MM.1S (cell line): ENCODE data around the gene MEGF9.

ENCODE experiments used
- EZH2 ChIP-seq: fragments of 300-600 bp; sonication (generic); optimal IDR thresholded peaks from 2 replicates; pipeline ENCODE3; 2017; ENCODE audit warnings: low read depth, mild to moderate bottlenecking, antibody characterized with exemption, low read length, mixed read lengths
- TF ChIP-seq, protein P1 (sequence below): fragments of 300-600 bp; sonication (generic); IDR thresholded peaks from 2 replicates; pipeline ENCODE4 v1.5.1; 2016; ENCODE audit warnings: antibody characterized with exemption, low read length, mixed read lengths

GRCh38 chr9:120723565-120723964 lies 9.3 kb upstream of the MEGF9 start:
- TF ChIP-seq, protein P1, sequence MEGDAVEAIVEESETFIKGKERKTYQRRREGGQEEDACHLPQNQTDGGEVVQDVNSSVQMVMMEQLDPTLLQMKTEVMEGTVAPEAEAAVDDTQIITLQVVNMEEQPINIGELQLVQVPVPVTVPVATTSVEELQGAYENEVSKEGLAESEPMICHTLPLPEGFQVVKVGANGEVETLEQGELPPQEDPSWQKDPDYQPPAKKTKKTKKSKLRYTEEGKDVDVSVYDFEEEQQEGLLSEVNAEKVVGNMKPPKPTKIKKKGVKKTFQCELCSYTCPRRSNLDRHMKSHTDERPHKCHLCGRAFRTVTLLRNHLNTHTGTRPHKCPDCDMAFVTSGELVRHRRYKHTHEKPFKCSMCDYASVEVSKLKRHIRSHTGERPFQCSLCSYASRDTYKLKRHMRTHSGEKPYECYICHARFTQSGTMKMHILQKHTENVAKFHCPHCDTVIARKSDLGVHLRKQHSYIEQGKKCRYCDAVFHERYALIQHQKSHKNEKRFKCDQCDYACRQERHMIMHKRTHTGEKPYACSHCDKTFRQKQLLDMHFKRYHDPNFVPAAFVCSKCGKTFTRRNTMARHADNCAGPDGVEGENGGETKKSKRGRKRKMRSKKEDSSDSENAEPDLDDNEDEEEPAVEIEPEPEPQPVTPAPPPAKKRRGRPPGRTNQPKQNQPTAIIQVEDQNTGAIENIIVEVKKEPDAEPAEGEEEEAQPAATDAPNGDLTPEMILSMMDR = no peak
- TF ChIP-seq EZH2 = no peak
